Activated B cell treated with CpG ODN at 0.5 μM for 24 hours (primary cell): Measurements from ENCODE around the gene TMEM178B. TPM values are rescaled to one million over a fixed set of nuclear protein-coding genes. Genes with fewer than 3 reads are reported as not detected.
"Not testable (repeated sequence)": the region's sequence is repeated elsewhere in the genome, so short reads cannot be mapped to it uniquely, and the experiment has no call there.

ENCODE experiments used
- ATAC-seq: fragments of 200-7000 bp; cut with Tn5 transposase; one replicate; pipeline ENCODE4 v1.10.0; 2021; ENCODE audit warnings: low read depth, mild to moderate bottlenecking, moderate library complexity
- CTCF ChIA-PET: fragments of 350-600 bp; sonication (Branson Sonifier 250); formaldehyde crosslinking; loops from one replicate; lab custom pipeline; 2021; ENCODE audit warnings: antibody characterized with exemption; lab: Charles Lee
- POLR2A ChIA-PET: fragments of 350-600 bp; sonication (Branson Sonifier 250); formaldehyde crosslinking; loops from one replicate; lab custom pipeline; 2021; ENCODE audit warnings: antibody characterized with exemption; lab: Charles Lee
- DNase-seq: peaks from one replicate; pipeline ENCODE4 v3.0.0; 2022
- H3K27ac Mint-ChIP-seq: one replicate; pipeline ENCODE4 v1.8.0; 2020; ENCODE audit warnings: mixed read lengths
- H3K27me3 Mint-ChIP-seq: one replicate; pipeline ENCODE4 v1.8.0; 2021; ENCODE audit warnings: mixed read lengths
- H3K36me3 Mint-ChIP-seq: one replicate; pipeline ENCODE4 v1.8.0; 2021; ENCODE audit warnings: low read depth, mixed read lengths
- H3K4me1 Mint-ChIP-seq: one replicate; pipeline ENCODE4 v1.8.0; 2021; ENCODE audit warnings: mixed read lengths
- H3K4me3 Mint-ChIP-seq: one replicate; pipeline ENCODE4 v1.8.0; 2020; ENCODE audit warnings: mild to moderate bottlenecking, mixed read lengths
- H3K9me3 Mint-ChIP-seq: one replicate; pipeline ENCODE4 v1.8.0; 2020; ENCODE audit warnings: mixed read lengths
- CTCF ChIP-seq: fragments of 200-600 bp; IDR thresholded peaks from one replicate; pipeline ENCODE4 v1.8.0; 2022; ENCODE audit warnings: antibody characterized with exemption, mild to moderate bottlenecking
- intact Hi-C: fragments of 100-400 bp; cut with micrococcal nuclease; formaldehyde crosslinking; loops from one replicate; pipeline ENCODE4 v1.15.1; 2024
- total RNA-seq: library from RNA; stranded (reverse); gene quantifications from 2 replicates; pipeline ENCODE4 v1.2.3, GENCODE V29; 2022

Gene TMEM178B
- total RNA-seq, 1 donor from 2014 or later, result 0.49 TPM

- no peaks in the 10 kb centered on the region for H3K27me3 Mint-ChIP-seq
Measured at GRCh38 chr7:141114029-141114664, 40.3 kb downstream of the TMEM178B start.

GRCh38 chr7:141115965-141116364, 42.1 kb downstream of the TMEM178B start:
- intact Hi-C loops, result no loop called here
- CTCF ChIA-PET, result no interaction called here
- no peaks in the 10 kb centered on the region for H3K36me3 Mint-ChIP-seq
- ATAC-seq (no peak), DNase-seq (no peak)
- TF ChIP-seq CTCF, result no peak
- H3K27ac Mint-ChIP-seq, result no peak overlapping the region
- POLR2A ChIA-PET, result no interaction called here
- no peaks in the 10 kb centered on the region for H3K9me3 Mint-ChIP-seq
- H3K4me1 Mint-ChIP-seq, result no peaks in the 10 kb centered on the region
- peaks cover 4% of the 10 kb centered on the region for H3K27me3 Mint-ChIP-seq
- no peak overlapping the region for H3K4me3 Mint-ChIP-seq

More at GRCh38 chr7:141114029-141114664, 40.3 kb downstream of the TMEM178B start:
- H3K36me3 Mint-ChIP-seq, result no peaks in the 10 kb centered on the region
- ATAC-seq (no peak), DNase-seq (no peak)
- intact Hi-C loops, result no loop called here
- no peak for TF ChIP-seq CTCF
- H3K9me3 Mint-ChIP-seq, result no peaks in the 10 kb centered on the region
- H3K4me3 Mint-ChIP-seq, result no peak overlapping the region
- POLR2A ChIA-PET, result no interaction called here
- H3K4me1 Mint-ChIP-seq, result no peaks in the 10 kb centered on the region
- CTCF ChIA-PET, result interaction anchor here (0.7 kb wide), 1 partner anchor 23 kb away, joined by 3 read pairs; no protein-coding TSS in a partner anchor
- H3K27ac Mint-ChIP-seq, result no peak overlapping the region

GRCh38 chr7:141116661-141117060, 42.8 kb downstream of the TMEM178B start:
- H3K9me3 Mint-ChIP-seq, DNase-seq, POLR2A ChIA-PET, H3K27ac Mint-ChIP-seq, CTCF ChIA-PET, intact Hi-C loops, ATAC-seq, H3K36me3 Mint-ChIP-seq, H3K4me3 Mint-ChIP-seq, H3K4me1 Mint-ChIP-seq: not testable (repeated sequence)
- H3K27me3 Mint-ChIP-seq, result peaks cover 11% of the 10 kb centered on the region

- H3K4me3 Mint-ChIP-seq, result no peak overlapping the region
- intact Hi-C loops, result no loop called here
- peaks cover 20% of the 10 kb centered on the region for H3K27me3 Mint-ChIP-seq
- CTCF ChIA-PET, result no interaction called here
- no peak for ATAC-seq
- no peaks in the 10 kb centered on the region for H3K36me3 Mint-ChIP-seq
- no peaks in the 10 kb centered on the region for H3K4me1 Mint-ChIP-seq
- TF ChIP-seq CTCF, result no peak
- DNase-seq, result no peak
- H3K27ac Mint-ChIP-seq, result no peak overlapping the region
- H3K9me3 Mint-ChIP-seq, result no peaks in the 10 kb centered on the region
- POLR2A ChIA-PET, result no interaction called here
Measured at GRCh38 chr7:141118767-141119166, 44.9 kb downstream of the TMEM178B start.

- ChIA-PET POLR2A (no interaction called here), CTCF (no interaction called here)
- H3K4me3 Mint-ChIP-seq, result no peak overlapping the region
- peaks cover 20% of the 10 kb centered on the region for H3K27me3 Mint-ChIP-seq
- DNase-seq (no peak), ATAC-seq (no peak)
- H3K36me3 Mint-ChIP-seq, result no peaks in the 10 kb centered on the region
- no peak for TF ChIP-seq CTCF
- no peak overlapping the region for H3K27ac Mint-ChIP-seq
- intact Hi-C loops, result no loop called here
- H3K4me1 Mint-ChIP-seq, result no peaks in the 10 kb centered on the region
- H3K9me3 Mint-ChIP-seq, result no peaks in the 10 kb centered on the region
Measured at GRCh38 chr7:141119187-141119586, 45.3 kb downstream of the TMEM178B start.

- DNase-seq (no peak), ATAC-seq (no peak)
- H3K9me3 Mint-ChIP-seq, result no peaks in the 10 kb centered on the region
- TF ChIP-seq CTCF, result no peak
- peaks cover 24% of the 10 kb centered on the region for H3K27me3 Mint-ChIP-seq
- intact Hi-C loops, result no loop called here
- POLR2A ChIA-PET, result no interaction called here
- H3K4me1 Mint-ChIP-seq, result no peaks in the 10 kb centered on the region
- CTCF ChIA-PET, result no interaction called here
- no peak overlapping the region for H3K27ac Mint-ChIP-seq
- H3K4me3 Mint-ChIP-seq, result no peak overlapping the region
- H3K36me3 Mint-ChIP-seq, result no peaks in the 10 kb centered on the region
Measured at GRCh38 chr7:141122736-141123135, 48.9 kb downstream of the TMEM178B start.
